ENCODE results near the gene LIMS1.
A peak's percentile ranks its signal among the peaks of the same experiment; 100 is the strongest.
"Not testable (repeated sequence)": the region's sequence is repeated elsewhere in the genome, so short reads cannot be mapped to it uniquely, and the experiment has no call there.

LIMS1 gene, protein sequence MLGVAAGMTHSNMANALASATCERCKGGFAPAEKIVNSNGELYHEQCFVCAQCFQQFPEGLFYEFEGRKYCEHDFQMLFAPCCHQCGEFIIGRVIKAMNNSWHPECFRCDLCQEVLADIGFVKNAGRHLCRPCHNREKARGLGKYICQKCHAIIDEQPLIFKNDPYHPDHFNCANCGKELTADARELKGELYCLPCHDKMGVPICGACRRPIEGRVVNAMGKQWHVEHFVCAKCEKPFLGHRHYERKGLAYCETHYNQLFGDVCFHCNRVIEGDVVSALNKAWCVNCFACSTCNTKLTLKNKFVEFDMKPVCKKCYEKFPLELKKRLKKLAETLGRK

GRCh38 chr2:108533832-108534583 is at the start of gene LIMS1:
Gene LIMS1, plus strand, starts transcription at chr2:108534470. Its CDS starts 93 bp downstream, at chr2:108534563.
- DNase-seq (ENCODE audit: low read depth), result peak; percentile 92

GRCh38 chr2:108485253-108485652 is 49.0 kb upstream of the LIMS1 start:
- DNase-seq (ENCODE audit: low read depth), result no peak

- no peak for DNase-seq (ENCODE audit: low read depth)
Measured at GRCh38 chr2:108490506-108491122, 43.7 kb upstream of the LIMS1 start.

- no peak for DNase-seq (ENCODE audit: low read depth)
Measured at GRCh38 chr2:108491848-108492247, 42.4 kb upstream of the LIMS1 start.

- peak; percentile 86 for DNase-seq (ENCODE audit: low read depth)
Measured at GRCh38 chr2:108492364-108492763, 41.9 kb upstream of the LIMS1 start.

GRCh38 chr2:108496167-108496566 is 38.1 kb upstream of the LIMS1 start:
- DNase-seq (ENCODE audit: low read depth), result not testable (repeated sequence)

GRCh38 chr2:108507620-108508019 is 26.6 kb upstream of the LIMS1 start:
- DNase-seq (ENCODE audit: low read depth), result peak; percentile 26

GRCh38 chr2:108512431-108512830 is 21.8 kb upstream of the LIMS1 start:
- peak; percentile 28 for DNase-seq (ENCODE audit: low read depth)

GRCh38 chr2:108514478-108514877 is 19.8 kb upstream of the LIMS1 start:
- peak; percentile 15 for DNase-seq (ENCODE audit: low read depth)

- DNase-seq (ENCODE audit: low read depth), result not testable (repeated sequence)
Measured at GRCh38 chr2:108524688-108525087, 9.6 kb upstream of the LIMS1 start.

GRCh38 chr2:108525258-108525657 is 9.0 kb upstream of the LIMS1 start:
- not testable (repeated sequence) for DNase-seq (ENCODE audit: low read depth)

DNA sequence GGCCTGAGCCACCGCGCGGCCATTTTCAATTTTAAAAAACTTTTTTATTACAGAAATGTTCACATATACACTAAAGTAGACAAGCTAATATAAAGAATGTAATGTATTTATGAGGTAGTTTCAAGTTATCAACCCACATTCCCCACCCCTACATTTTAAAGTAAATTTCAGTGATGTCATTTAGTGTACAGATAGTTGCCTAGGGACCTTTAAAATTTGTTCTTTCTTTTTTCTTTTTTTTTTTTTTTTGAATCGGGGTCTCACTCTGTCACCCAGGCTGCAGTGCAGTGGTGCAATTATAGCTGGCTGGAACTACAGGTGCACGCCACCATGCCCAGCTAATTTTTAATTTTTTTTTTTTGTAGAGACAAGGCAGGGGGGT is 2.6 kb upstream of the LIMS1 start:
- DNase-seq (ENCODE audit: low read depth), result no peak

- peak; percentile 54 for DNase-seq (ENCODE audit: low read depth)
Measured at GRCh38 chr2:108534584-108535356, 500 bp downstream of the LIMS1 start.

DNA sequence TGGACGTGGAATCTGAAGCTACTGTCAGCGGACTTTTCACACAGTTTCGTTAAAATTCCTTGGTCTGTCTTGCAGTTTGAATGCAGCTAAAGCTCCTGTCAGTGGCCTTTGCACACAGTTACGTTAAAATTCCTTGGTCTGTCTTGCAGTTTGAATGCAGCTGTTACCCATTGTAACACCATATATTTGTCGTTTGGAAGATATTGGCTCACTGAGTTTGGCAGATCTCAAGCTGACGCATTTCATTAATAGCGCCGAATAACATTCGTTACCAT is 1.0 kb downstream of the LIMS1 start:
- DNase-seq (ENCODE audit: low read depth), result peak; percentile 52

DNA sequence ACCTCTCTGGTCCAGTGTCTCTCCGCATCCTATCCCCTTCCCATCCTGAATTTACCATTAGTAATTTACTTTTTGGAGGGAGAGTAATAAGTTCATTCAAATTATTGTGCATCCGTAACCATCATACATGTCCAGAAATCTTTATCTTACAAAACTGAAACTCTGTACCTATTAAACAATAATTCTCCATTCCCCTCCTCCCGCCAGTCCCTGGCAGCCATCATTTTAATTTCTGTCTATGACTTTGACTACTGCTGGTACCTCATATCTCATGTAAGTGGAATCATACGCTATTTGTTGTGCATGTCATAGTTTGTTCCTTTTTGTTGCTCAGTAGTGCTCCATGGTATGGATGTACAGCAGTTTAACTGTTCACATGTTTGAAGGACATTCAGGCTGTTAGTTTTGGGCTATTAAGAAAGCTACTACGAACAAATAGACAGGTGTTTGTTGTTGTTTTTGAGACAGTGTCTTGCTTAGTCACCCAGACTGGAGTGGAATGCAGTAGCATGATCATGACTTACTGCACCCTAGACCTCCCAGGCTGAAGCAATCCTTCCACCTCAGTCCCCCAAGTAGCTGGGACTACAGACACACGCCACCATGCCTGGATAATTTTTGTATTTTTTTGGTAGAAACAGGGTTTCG is 2.0 kb downstream of the LIMS1 start:
- peak; percentile 55 for DNase-seq (ENCODE audit: low read depth)

- no peak for DNase-seq (ENCODE audit: low read depth)
Measured at GRCh38 chr2:108536911-108537310, 2.6 kb downstream of the LIMS1 start.

GRCh38 chr2:108538000-108538625 is 3.8 kb downstream of the LIMS1 start:
- peak; percentile 17 for DNase-seq (ENCODE audit: low read depth)

DNA sequence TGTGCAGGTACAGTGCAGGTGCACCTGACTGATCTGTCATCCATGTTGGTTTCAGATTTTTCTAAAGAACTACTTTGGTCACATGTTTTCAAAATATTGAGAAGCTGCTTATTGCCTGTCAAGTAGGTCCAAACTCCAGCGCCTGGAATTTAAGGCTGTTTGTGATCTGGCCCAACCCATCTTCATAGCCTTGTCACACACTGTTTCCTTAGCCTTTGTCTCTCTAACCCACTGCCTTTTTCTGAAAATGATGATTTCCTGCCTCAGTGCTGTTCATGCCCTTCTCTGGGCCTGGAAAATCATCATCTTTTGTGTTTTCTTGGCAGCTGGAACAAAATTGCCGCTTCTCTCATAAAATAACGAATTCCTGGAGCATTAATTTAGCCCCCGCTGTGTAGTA is 7.2 kb downstream of the LIMS1 start:
- no peak for DNase-seq (ENCODE audit: low read depth)

DNA sequence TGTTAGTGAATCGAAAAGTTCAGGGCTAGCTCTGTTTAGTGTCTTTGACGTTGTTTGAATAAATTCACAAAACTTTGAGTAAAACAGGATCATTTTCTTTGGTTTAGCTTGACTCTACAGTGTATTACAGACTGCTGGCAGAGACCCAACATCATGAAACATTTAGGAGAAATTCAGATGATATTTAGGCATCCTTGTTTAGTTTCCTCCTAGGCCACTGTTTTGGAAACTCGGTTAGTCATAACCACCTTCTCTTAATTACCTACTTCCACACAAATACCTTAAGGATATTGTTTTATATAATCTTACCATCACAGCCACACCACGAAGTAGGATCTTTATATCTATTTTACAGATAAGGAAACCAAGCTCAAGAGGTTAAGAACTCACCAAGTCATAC is 7.8 kb downstream of the LIMS1 start:
- peak; percentile 78 for DNase-seq (ENCODE audit: low read depth)

- no peak for DNase-seq (ENCODE audit: low read depth)
Measured at GRCh38 chr2:108547606-108548005, 13.3 kb downstream of the LIMS1 start.

- peak; percentile 71 for DNase-seq (ENCODE audit: low read depth)
Measured at GRCh38 chr2:108548208-108549003, 14.1 kb downstream of the LIMS1 start.

Data from EH (cell line).